Stimulated activated CD4-positive, alpha-beta T cell treated with anti-CD3 and anti-CD28 coated beads, TNF-alpha, amount 100 ng/mL, for 1 hour (primary cell): Measurements from ENCODE around the gene IPO11.

Experiments used
- DNase-seq, 3 donors: peaks; one replicate each; pipeline ENCODE4 v3.0.0-alpha.2; 2020; ENCODE audit warnings: low read depth in 3 of 3, low spot score in 1 of 3

Gene IPO11

DNA sequence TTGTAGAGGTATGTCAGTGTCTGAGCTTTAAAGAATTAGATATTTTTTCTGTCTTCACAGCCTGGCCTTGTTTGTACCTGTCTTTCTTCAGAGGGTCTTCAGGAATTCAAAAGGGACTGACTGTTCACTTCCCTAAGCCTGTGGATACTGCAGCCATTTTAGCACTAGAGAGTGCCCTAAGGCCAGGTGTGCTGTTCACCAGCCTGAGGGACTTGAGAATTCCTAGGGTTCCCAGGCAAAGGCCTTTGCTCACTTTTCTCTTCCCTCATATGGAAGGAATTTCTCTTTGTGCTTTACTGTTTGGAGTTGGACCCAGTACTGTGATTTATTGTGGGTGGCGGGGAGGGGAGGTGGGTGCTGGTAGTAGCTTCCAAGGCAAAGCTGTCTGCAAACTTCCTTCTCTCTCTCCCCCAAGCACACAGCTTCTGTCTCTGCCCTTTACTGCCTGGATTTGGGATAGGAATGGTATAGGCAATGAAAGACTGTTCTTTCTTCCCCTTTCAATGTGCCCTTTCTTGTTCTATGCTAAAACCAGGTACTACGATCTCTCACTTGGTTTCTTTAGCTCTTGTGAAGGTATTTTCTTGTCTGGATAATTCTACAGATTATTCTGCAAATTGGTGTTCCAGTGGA lies 156.4 kb downstream of the IPO11 start:
- DNase-seq, result no peak

DNA sequence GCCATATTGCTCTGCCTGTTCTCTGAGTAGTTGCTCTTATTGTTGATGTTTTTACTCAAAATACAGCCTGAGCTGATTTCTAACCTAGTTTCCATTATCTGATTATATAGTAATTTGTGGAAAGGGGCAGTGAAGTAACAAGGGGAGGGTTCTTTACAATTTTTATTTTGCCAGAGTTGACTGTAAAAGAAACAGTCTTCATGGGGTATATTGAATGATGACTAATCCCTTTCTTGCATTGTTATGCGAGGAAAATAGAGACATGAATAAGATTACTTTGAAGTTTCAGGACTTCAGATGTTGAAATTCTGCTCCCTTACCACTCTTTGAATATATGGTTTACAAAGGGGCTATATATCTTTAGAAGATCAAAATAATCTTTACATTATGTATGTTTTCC lies 156.9 kb downstream of the IPO11 start:
- DNase-seq, result no peak

DNA sequence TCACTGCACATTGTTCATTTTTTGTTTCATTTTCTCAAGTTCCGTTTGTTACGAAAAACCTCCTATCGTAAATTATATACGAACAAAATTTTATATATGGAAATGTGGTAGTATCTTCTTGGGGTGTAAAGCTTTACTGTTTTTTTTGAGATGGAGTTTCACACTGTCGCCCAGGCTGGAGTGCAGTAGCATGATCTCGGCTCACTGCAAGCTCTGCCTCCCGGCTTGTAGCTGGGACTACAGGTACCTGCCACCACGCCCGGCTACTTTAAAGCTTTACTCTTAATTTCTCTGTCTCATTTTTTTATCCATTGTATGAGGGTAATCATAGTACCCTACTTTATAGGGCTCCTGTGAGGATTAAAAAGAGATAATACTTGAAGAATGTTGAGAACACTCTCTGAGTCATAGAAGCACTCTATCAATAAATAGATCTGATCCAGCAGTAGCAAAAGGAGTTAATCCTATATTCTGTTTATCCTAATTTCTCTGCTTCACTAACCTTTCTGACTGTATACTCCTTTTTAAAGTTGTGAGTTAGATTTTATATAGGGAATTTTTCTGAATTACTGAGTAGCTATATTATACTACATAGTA lies 160.5 kb downstream of the IPO11 start:
- DNase-seq, result no peak

DNA sequence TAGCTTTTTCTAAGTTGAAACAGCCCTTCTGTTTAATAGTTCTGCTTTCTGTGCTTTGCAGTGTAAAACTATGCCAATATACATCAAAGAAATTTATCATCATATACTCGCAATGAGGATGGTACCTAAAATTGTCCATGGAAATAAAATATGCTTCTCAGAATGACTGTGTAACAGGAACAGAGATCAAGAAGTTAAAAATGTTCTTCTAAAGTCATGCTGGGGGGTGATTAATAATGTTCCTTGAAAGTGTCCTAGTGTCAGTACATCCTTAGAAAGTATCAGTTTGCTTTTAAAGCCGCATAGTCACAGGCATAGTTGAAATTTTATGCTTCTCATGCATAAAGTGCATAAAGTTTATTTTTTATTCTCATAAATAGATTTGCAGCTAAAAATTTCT lies 162.0 kb downstream of the IPO11 start:
- no peak for DNase-seq

DNA sequence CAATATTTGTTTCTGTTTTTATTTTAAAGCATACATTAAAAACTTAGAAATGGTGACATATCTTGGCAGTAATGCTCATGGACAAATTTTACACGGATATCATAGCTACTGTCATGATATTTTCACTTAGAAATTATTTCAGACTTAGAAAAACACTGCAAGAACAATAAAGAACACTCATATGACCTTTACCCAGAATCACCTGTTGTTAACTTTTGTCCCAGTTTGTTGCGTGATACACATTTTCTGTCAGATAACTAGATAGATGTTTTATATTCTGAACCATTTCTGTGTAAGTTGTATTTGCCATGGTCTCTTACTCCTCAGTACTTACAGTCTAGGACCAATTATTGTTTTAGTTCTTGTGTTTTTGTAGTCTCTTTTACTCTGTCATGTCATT lies 162.5 kb downstream of the IPO11 start:
- DNase-seq, result no peak

DNA sequence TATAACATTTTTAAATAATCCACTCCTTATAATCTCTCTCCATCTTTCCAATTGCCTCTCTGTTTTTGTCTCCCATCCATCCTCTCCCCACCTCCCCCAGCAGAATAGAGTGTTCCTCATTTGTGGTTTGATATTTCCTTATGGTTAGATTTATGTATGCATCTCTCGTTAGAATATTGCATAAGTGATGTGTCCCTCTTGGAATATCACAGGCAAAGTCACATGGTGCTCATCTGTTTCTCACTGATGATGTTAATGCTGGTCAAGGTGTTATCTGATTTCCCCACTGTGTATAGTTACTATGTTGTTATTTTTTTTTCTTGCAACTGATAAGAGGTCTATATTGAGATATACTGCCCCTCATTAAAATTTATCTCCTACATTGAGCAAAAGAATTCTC lies 162.9 kb downstream of the IPO11 start:
- DNase-seq, result no peak

DNA sequence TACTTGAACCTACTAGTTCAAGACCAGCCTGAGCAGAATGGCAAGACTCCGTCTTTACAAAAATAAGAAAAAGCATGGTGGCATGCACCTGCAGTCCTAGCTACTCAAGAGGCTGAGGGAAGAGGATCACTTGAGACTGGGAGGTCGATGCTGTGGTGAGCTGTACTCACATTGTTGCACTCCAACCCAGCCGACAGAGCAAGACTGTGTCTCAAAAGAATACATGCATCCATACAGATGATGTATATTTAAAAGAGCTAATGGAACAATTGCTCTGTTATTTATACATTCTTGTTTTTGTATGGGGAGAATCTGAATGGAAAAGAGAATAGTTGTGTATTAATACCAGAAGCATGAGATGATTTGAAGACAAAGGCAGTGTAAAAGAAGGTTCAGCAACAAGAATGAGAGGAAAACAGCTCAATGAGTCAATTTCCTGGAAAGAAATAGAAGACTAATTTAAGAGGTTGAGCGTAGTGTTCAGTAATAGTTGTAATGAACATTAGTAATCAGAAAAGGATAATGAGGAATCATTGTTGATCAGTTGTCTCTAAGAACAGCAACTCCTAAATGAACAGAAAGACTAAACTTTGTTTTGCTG lies 164.1 kb downstream of the IPO11 start:
- DNase-seq, result no peak

DNA sequence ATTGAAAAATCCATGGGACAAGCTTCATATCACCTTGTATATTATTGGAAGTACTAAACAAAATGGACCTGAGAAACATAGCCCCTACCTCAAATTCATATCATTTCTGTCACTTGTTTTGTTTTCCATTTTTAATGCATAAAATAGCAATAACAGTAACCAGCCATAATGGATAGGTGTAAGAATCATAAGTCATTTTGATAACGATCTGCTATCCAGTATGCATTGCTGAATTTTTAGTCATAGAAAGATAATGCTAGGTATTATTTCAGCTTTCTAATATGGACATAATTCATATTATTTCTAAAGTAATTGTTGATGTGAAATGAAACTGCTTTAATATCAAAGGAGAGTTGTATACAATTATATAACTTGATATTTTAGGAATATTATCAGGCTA lies 164.9 kb downstream of the IPO11 start:
- DNase-seq, result no peak

DNA sequence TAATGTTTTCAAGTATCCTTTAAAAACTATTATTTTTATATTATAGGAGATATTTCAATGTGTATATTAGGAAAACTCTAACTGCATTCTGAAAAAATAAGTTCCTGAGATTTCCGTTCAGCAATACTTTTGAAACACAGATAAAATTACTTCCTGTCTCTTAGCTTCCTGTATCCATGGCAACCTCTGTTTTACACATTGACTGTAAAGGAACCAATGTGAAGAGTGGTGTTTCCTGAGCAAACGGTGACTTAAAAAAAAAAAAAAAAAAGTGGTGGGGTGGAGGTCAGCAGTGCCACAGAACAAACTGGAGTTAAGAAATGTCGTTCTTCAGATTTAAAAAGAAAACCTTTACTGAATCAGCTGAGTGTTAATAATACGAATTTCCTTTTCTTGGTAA lies 166.0 kb downstream of the IPO11 start, which contains the start of gene LRRC70:
Gene LRRC70 (plus strand): TSS at position 280 of the 400 bp plus-strand sequence. CDS start 620 bp downstream, outside the sequence.
- no peak for DNase-seq

DNA sequence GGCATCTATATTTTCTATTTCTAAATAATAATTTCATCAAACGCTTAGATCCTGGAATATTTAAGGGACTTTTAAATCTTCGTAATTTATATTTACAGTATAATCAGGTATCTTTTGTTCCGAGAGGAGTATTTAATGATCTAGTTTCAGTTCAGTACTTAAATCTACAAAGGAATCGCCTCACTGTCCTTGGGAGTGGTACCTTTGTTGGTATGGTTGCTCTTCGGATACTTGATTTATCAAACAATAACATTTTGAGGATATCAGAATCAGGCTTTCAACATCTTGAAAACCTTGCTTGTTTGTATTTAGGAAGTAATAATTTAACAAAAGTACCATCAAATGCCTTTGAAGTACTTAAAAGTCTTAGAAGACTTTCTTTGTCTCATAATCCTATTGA lies 167.2 kb downstream of the IPO11 start:
- DNase-seq, result no peak

DNA sequence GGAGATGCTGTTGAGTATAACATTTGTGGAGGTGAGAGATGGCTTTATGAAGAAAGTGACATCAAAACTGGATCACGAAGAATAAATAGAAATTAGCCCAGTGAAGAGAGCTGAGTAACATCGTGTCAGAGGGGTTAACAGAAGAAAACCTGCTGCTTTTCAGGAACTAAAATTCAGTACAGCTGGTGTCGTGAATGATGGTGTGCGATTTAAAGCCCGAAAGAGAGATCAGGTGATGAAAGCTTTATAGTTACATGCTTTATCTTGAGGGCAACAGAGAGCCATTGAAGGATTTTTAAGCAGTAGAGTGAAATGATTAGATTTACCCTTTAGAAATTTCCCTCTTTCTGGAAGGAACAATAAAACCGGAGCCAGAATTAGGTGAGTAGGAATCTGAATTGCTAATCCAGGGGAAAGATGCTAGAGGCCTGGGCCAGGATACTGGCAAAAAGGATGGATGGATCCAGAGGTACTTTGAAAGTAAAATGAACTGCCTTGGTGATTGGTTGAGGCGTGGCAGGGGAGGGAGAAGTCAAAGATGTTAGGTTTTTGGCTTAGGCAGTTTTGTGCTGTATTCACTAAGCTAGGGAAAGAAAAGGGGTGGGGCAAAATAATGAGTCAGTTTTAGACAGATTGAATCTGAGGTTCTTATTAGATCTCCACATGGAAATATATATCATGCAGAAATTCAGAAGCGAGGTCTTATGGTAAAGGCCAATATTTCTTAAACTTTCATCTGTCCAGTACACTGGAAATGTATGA lies 169.5 kb downstream of the IPO11 start:
- no peak for DNase-seq

DNA sequence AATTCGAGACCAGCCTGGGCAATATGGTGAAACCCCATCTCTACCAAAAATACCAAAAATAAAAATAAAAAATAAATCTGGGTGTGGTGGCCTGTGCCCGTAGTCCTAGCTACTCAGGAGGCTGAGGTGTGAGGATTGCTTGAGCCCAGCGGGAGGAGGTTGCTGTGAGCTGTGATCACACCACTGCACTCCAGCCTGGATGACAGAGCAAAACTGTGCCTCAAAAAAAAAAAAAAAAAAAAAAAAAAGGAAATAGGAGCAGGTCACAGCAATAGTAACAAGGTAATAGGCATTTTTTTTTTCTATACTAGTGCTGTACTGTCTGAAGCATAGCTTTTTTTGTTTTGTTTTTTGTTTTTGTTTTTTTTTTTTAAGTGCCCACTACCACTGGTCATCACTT lies 171.8 kb downstream of the IPO11 start:
- no peak for DNase-seq

DNA sequence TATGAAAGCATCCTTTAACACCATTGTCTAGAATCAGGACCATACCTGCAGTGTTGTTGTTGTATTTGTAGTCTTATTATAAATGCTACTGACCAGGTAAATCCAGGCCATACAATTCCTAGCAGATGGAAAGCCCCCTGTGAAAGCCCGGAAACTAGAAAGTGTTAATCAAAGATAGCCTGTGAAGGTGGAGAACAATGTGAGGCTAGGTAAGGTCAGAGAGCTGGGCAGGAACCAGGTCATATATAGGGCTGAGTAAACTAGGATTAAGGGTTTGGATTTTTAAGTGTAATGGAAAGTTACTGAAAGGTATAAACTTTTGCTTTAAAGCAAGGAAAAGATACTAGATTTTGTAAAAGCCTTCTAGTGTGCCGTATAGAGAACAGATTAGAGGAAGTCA lies 172.7 kb downstream of the IPO11 start:
- DNase-seq, result no peak

DNA sequence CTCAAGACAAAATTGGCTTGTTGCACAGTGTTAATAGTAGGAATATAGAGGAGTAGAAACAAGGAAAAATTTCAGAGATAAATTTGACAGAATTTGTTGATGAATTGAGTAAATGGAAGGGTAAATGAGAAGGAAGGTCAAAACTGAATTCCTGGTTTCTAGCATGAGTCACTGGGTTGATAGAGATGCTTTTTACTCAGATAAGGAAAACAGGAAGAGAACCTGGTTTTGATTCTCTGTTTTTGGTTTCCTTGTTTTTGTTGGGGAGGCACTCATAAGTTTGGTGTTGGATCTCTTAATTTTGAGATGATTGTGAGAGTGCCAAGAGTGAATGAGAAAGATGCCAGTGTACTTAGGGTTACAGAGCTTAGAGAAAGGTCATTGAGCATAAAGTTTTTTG lies 173.2 kb downstream of the IPO11 start:
- DNase-seq, result no peak

DNA sequence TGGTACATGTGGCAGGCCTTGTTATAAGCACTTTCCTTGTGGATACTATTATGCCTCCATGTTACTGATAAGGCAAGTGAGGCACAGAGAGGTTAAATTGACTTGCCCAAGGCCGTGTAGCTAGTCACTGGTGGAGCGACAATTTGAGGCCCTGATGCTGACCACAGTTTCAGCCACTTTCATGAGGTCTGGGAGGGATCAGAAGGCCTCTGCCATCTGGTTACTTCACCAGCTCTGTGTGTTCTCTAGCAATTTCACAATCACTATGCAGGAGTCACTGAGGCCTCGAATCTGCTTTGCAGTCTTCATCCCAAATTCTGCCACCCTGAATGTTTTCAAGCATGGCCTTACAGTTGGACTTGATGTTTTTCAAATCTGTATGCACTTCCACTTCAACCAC lies 175.2 kb downstream of the IPO11 start:
- DNase-seq, result no peak

DNA sequence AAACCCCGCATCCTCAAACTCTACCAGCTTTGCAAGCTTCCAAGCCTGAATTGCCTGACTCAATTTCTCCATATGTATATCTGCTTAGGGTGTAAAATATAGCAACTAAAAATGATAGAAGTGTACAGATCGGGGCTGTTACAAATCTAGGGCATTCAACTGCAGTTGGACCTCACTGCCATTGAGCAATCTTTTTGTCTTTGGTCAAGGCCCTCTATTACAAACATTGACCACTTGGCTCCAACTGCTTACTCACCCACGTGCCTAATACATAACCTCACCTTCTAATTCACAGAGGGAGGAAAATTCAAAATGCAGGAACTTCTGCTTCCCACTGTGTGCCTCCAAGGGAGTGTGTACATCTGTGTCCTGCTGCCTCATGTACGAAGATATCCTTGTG lies 176.1 kb downstream of the IPO11 start:
- no peak for DNase-seq

DNA sequence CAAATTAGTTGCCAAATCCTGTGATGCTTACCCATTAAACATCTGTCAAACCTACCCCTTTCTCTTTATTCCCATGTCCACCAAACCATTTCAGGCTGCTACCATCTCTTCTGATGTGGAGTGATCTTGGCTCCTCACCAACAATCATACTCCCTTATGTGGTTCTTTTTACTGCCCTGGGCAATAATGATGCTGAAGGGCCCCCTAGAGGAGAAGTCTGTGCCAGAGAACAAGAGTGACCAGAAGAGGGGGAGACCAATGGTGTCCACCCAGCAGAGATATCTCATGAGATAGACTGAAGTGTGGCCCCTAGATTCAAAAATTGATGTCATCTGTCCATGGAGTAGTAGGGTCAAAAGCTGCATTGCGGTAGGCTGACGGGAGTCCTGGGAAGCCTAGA lies 176.9 kb downstream of the IPO11 start:
- no peak for DNase-seq

DNA sequence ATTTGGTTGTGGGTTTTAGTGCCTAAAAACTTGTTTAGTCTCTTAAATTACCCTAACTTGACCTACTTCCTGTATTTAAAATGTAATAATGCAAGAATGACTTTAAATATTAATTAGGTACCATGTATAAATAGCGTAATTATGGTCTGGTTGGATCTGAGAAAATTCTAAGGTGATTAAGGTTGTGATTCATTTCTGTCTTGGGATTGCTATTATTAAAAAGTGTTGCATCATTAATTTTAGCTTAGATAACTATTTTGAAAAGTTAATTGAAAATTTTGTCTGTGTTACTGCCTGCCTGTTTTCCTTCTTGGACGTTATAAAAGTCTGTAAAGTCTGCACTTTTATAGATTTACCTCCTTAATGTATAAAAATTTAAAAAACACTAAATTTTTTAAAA lies 177.8 kb downstream of the IPO11 start:
- DNase-seq, result no peak

DNA sequence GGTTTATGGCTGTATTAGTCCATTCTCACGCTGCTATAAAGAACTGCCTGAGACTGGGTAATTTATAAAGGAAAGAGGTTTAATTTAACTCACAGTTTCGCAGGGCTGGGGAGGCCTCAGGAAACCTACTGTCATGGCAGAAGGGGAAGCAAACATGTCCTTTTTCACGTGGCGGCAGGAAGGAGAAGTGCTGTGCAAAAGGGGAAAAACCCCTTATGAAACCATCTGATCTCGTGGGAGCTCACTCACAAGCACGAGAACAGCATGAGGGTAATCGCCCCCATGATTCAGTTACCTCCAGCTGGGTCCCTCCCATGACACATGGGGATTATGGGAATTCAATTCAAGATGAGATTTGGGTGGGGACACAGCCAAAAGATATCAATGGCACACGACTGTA lies 180.0 kb downstream of the IPO11 start:
- no peak for DNase-seq

DNA sequence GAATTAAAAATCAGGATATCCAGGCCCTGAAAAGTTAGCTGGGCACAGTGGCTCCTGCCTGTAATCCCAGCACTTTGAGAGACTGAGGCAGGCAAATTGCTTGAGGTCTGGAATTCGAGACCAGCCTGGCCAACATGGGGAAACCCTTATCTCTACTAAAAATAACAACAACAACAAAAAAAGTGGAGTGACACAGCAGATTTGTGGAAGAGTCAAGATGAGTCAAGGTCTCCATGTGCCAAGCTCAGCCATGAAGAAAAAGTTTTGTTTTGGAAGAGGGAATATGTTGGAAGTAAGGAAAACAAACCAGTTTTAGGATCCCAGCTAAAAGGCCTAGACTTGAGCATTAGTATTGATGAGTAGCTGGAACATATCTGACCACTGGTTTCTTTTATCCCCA lies 180.8 kb downstream of the IPO11 start:
- no peak for DNase-seq

DNA sequence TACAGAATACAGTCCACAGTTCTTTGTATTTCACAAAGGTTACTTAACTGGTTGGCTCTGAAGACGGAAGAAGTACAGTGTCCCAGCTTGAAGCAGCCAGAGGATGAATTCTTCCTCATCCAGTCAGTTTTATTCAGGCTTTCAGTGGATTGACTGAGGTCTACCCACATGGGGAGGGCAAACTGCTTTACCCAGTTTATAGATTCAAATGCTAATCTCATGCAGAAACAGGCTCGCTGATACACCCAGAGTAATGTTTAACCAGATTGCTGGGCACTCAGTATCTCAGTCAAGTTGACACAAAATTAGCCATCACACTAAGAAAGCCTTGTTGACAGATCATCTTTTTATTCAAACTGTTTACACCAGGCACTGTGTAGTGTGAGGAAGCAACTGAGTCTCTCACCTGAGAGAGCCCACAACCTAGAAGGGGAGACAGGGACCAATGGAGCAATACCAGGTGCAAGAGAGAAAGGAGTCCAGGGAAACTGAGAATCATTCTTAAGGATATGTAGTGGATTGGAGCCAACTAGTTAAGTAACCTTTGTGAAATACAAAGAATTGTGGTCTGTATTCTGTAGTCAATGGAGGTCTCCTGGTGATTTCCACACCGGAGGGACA lies 181.9 kb downstream of the IPO11 start:
- no peak for DNase-seq

DNA sequence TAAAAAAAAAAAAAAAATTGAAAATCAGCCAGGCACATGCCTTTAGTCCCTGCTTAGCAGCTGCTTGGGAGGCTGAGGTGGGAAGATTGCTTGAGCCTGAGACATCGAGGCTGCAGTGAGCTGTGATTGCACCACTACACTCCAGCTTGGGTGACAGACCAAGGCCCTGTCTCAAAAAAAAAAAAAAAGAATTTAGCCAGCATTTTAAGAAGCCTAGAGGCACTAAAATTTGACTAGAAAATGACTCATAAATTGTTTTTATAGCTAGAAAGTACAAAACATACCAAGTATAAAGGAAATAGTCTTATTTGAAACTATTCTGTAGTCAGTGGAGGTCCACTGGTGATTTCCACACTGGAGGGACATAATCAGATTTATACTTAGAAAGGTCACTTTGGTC lies 183.5 kb downstream of the IPO11 start:
- no peak for DNase-seq
